Measurements from ENCODE around the gene TRAPPC12.

Gene TRAPPC12

GRCh38 chr2:3520591-3520990 lies 141.1 kb downstream of the TRAPPC12 start:
- Histone ChIP-seq H3K4me1 (ENCODE audit: control insufficient read depth, insufficient read depth, low read length) (peaks cover 3% of the 10 kb centered on the region), H3K9me3 (ENCODE audit: control insufficient read depth, low read length) (no peaks in the 10 kb centered on the region), H3K27me3 (ENCODE audit: control insufficient read depth, insufficient read depth, low read length, poor library complexity, severe bottlenecking) (no peaks in the 10 kb centered on the region), H3K4me3 (ENCODE audit: insufficient read depth, low read depth, low read length) (no peak overlapping the region), H3K36me3 (ENCODE audit: control insufficient read depth, insufficient read depth, low read length) (peaks cover 6% of the 10 kb centered on the region), H3K27ac (ENCODE audit: insufficient read depth, low read depth, low read length, poor library complexity, severe bottlenecking) (no peak overlapping the region)
- 93 to 95% methylated on average over 6 of the region's 6 CpGs for WGBS, 2 experiments

GRCh38 chr2:3522961-3523421 lies 143.5 kb downstream of the TRAPPC12 start:
- peaks cover 3% of the 10 kb centered on the region for H3K4me1 ChIP-seq (ENCODE audit: control insufficient read depth, insufficient read depth, low read length)
- H3K36me3 ChIP-seq (ENCODE audit: control insufficient read depth, insufficient read depth, low read length) = no peaks in the 10 kb centered on the region
- H3K27ac ChIP-seq (ENCODE audit: insufficient read depth, low read depth, low read length, poor library complexity, severe bottlenecking) = no peak overlapping the region
- WGBS, 2 experiments = 91 to 92% methylated on average over 13 of the region's 13 CpGs
- H3K4me3 ChIP-seq (ENCODE audit: insufficient read depth, low read depth, low read length) = no peak overlapping the region
- H3K27me3 ChIP-seq (ENCODE audit: control insufficient read depth, insufficient read depth, low read length, poor library complexity, severe bottlenecking) = no peaks in the 10 kb centered on the region
- no peaks in the 10 kb centered on the region for H3K9me3 ChIP-seq (ENCODE audit: control insufficient read depth, low read length)

GRCh38 chr2:3523551-3524041 lies 144.1 kb downstream of the TRAPPC12 start:
- Histone ChIP-seq H3K27me3 (ENCODE audit: control insufficient read depth, insufficient read depth, low read length, poor library complexity, severe bottlenecking) (no peaks in the 10 kb centered on the region), H3K36me3 (ENCODE audit: control insufficient read depth, insufficient read depth, low read length) (no peaks in the 10 kb centered on the region), H3K4me1 (ENCODE audit: control insufficient read depth, insufficient read depth, low read length) (peaks cover 3% of the 10 kb centered on the region), H3K9me3 (ENCODE audit: control insufficient read depth, low read length) (no peaks in the 10 kb centered on the region), H3K4me3 (ENCODE audit: insufficient read depth, low read depth, low read length) (no peak overlapping the region), H3K27ac (ENCODE audit: insufficient read depth, low read depth, low read length, poor library complexity, severe bottlenecking) (no peak overlapping the region)
- 93% methylated on average over 4 of the region's 4 CpGs for WGBS, 2 experiments

GRCh38 chr2:3526871-3527270 lies 147.4 kb downstream of the TRAPPC12 start:
- H3K9me3 ChIP-seq (ENCODE audit: control insufficient read depth, low read length) = no peaks in the 10 kb centered on the region
- H3K4me3 ChIP-seq (ENCODE audit: insufficient read depth, low read depth, low read length) = no peak overlapping the region
- H3K36me3 ChIP-seq (ENCODE audit: control insufficient read depth, insufficient read depth, low read length) = no peaks in the 10 kb centered on the region
- no peaks in the 10 kb centered on the region for H3K27me3 ChIP-seq (ENCODE audit: control insufficient read depth, insufficient read depth, low read length, poor library complexity, severe bottlenecking)
- 92 to 95% methylated on average over 21 to 22 of the region's 22 CpGs for WGBS, 2 experiments
- H3K27ac ChIP-seq (ENCODE audit: insufficient read depth, low read depth, low read length, poor library complexity, severe bottlenecking) = no peak overlapping the region
- H3K4me1 ChIP-seq (ENCODE audit: control insufficient read depth, insufficient read depth, low read length) = no peaks in the 10 kb centered on the region

- Histone ChIP-seq H3K36me3 (ENCODE audit: control insufficient read depth, insufficient read depth, low read length) (no peaks in the 10 kb centered on the region), H3K9me3 (ENCODE audit: control insufficient read depth, low read length) (no peaks in the 10 kb centered on the region), H3K27ac (ENCODE audit: insufficient read depth, low read depth, low read length, poor library complexity, severe bottlenecking) (no peak overlapping the region), H3K4me3 (ENCODE audit: insufficient read depth, low read depth, low read length) (no peak overlapping the region), H3K4me1 (ENCODE audit: control insufficient read depth, insufficient read depth, low read length) (no peaks in the 10 kb centered on the region), H3K27me3 (ENCODE audit: control insufficient read depth, insufficient read depth, low read length, poor library complexity, severe bottlenecking) (no peaks in the 10 kb centered on the region)
- WGBS, 2 experiments = 91 to 92% methylated on average over 40 of the region's 40 CpGs
Measured at GRCh38 chr2:3527886-3528785, 148.6 kb downstream of the TRAPPC12 start.
